ENCODE data around the gene GRAMD1B.
A peak's percentile ranks its signal among the peaks of the same experiment; 100 is the strongest.
"Not testable (repeated sequence)": the region's sequence is repeated elsewhere in the genome, so short reads cannot be mapped to it uniquely, and the experiment has no call there.

The GRAMD1B gene

DNA sequence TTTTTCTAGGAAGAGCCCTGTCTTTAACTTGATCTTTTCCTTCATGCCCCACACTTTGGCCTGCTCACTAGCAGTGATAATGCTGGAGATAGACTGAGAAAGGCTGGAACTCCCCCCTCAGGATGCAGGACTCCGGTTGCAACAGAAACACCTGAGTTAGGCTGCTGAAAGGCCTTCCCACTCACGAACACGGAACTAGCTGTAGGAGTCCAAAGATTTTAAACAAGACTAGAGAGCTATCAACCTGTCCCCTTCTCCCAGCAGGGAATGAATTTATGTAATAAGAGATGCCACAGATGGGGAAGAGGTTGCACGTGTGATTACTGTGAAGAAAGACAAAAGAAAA lies 211.4 kb downstream of the GRAMD1B start:
- DNase-seq (ENCODE audit: low read depth): no peak

DNA sequence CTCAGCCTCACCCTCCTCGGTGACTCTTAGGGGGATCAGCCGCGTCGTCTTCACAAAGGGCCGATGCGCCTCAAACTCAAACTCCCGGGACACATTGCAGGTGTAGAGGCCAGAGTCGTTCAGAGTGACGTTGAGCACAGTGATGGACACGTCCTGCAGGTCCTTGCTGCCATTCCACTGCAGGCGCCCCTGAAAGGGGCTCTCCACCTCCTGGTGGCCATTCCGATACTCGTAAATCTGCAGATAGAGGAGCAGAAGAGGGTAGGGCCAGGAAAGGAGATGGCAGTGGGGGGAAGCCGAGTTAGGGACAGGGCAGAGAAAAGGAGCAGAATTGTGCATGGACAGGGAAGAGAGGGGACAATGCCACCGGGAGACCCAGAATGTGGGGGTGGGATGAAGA lies 212.4 kb downstream of the GRAMD1B start:
- DNase-seq (ENCODE audit: low read depth): no peak

GRCh38 chr11:123645286-123645975 lies 215.4 kb downstream of the GRAMD1B start:
- no peak for DNase-seq (ENCODE audit: low read depth)

GRCh38 chr11:123650901-123651300 lies 220.8 kb downstream of the GRAMD1B start:
- no peak for DNase-seq (ENCODE audit: low read depth)

- no peak for DNase-seq (ENCODE audit: low read depth)
Observed at GRCh38 chr11:123652599-123652998, 222.5 kb downstream of the GRAMD1B start.

- DNase-seq (ENCODE audit: low read depth): no peak
Observed at GRCh38 chr11:123653483-123653826, 223.4 kb downstream of the GRAMD1B start.

GRCh38 chr11:123653827-123654565 lies 223.9 kb downstream of the GRAMD1B start:
- peak; percentile 8 for DNase-seq (ENCODE audit: low read depth)

DNA sequence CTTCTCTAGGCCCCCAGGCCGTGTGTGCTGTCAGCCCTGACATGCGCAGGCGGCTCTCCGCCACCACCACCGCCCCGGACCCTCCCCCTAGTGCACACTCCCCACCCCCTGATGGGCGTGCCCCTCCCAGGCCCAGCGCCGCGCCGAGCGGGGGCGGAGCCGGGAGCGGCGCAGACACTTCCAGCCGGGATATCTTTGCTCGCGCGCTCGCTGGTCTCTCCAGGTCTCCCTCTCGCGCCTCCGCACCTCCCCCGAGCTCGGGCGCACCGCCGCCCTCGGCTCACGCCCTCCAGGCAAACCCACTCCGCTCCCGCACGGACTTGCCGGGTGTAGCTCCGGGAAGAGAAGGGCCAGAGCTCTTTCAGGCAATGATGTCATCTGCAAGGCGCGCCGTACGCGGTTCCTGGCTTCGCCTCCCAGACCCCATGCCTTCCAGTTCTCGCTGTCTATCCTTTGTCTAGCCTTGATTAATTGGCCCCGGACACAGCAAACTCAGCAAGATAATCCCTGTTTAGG lies 224.6 kb downstream of the GRAMD1B start, which contains the start of gene SCN3B:
Gene SCN3B (minus strand): TSS at position 59 of the 516 bp plus-strand sequence. CDS start 823 bp downstream, outside the sequence.
- no peak for DNase-seq (ENCODE audit: low read depth)

DNA sequence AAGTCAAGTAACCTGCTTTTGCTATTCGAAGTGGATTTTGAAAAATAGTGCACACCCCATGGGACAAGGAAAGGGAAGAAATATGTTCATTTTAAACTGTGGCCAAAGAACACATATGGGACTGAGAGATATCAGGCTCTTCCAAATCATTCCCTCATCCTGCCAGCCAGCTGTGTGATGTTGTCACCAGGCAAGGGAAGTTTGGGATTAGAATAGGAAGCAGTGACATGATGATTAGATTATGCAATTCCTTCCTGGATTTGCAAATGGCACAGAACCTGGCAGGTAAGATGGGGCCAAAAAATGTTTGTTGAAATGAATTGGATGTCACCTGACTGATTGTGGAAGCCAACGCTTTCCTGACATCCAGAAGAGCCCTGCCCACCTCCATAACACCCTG lies 229.2 kb downstream of the GRAMD1B start:
- no peak for DNase-seq (ENCODE audit: low read depth)

- DNase-seq (ENCODE audit: low read depth): not testable (repeated sequence)
Observed at GRCh38 chr11:123659965-123660364, 229.9 kb downstream of the GRAMD1B start.

DNA sequence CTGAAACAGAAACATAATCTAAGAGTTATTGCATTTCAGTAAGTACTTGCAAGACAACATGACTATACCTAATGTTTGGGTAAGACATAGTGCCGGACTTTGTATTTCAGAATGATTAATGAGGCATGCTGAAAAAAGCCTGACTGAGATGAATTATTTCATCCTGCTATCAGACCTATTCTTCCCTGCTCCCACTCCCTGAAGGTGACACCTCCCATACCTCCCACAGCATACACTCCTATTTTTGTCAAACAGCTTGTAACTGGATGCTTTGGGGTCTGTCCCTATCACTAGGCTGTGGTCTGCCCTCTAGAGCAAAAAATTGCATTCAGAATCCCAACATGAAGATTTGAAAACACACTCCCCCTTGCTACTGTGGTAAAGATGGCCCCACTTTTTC lies 235.2 kb downstream of the GRAMD1B start:
- no peak for DNase-seq (ENCODE audit: low read depth)

- no peak for DNase-seq (ENCODE audit: low read depth)
Observed at GRCh38 chr11:123670081-123670480, 240.0 kb downstream of the GRAMD1B start.

DNA sequence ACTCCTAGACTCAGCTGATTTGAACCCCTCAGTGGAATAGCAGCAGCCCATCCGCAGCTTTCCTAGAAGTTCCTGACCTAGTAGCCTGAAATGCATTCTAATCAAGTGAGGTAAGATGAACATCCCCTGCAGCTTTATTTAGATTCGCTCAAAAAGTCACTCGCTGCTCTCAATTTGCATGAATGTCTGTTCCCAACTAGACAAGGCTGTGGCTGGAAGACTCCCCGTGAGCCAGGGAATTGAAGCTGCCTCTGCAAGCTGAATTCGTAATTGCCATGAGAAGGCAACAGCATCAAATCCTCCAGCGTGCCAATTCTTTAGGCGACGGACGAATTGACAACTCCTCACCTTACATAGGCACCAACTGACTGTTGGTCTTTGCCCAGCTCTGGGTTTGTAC lies 241.5 kb downstream of the GRAMD1B start:
- DNase-seq (ENCODE audit: low read depth): no peak

- DNase-seq (ENCODE audit: low read depth): no peak
Observed at GRCh38 chr11:123672568-123672967, 242.5 kb downstream of the GRAMD1B start.

DNA sequence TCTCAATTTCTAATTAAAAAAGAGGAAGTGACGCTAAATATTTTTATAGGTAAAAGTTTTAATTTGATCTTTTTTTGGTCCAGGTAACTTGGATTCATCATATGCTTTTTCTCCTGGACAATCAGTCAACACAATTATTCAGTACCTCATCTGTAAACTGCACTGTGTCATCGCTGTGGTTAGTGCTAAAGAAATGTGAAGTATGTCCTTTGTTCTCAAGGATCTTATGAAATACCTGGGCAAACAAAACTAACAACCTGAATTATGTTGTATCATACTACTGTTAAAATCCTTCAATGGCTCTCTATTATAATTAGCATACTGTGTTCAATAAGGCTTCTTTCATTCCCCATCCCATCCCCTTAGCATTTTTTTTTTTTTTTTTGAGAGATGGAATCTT lies 244.2 kb downstream of the GRAMD1B start:
- DNase-seq (ENCODE audit: low read depth): no peak
